HG03442 (cell line): ENCODE data around the gene MAPK4.
"Not testable (repeated sequence)": the region's sequence is repeated elsewhere in the genome, so short reads cannot be mapped to it uniquely, and the experiment has no call there.

Source experiments
- ATAC-seq: cut with Tn5 transposase; IDR thresholded peaks from one replicate; pipeline ENCODE4 v1.9.1; 2021; ENCODE audit warnings: mild to moderate bottlenecking, moderate library complexity; ENCODE audit not compliant: unreplicated experiment

Gene MAPK4

GRCh38 chr18:50679056-50679455 lies 119.2 kb downstream of the MAPK4 start:
- ATAC-seq, result no peak

- no peak for ATAC-seq
Measured at GRCh38 chr18:50679656-50680055, 119.8 kb downstream of the MAPK4 start.

GRCh38 chr18:50680966-50681365 lies 121.1 kb downstream of the MAPK4 start:
- no peak for ATAC-seq

- no peak for ATAC-seq
Measured at GRCh38 chr18:50682852-50683251, 123.0 kb downstream of the MAPK4 start.

- no peak for ATAC-seq
Measured at GRCh38 chr18:50686409-50686808, 126.5 kb downstream of the MAPK4 start.

GRCh38 chr18:50687491-50687890 lies 127.6 kb downstream of the MAPK4 start:
- no peak for ATAC-seq

GRCh38 chr18:50689578-50689977 lies 129.7 kb downstream of the MAPK4 start:
- no peak for ATAC-seq

GRCh38 chr18:50694147-50694546 lies 134.3 kb downstream of the MAPK4 start:
- ATAC-seq, result no peak

GRCh38 chr18:50695431-50696176 lies 135.7 kb downstream of the MAPK4 start:
- no peak for ATAC-seq

GRCh38 chr18:50696436-50696835 lies 136.5 kb downstream of the MAPK4 start:
- peak; percentile 43 for ATAC-seq

GRCh38 chr18:50696929-50697328 lies 137.0 kb downstream of the MAPK4 start:
- ATAC-seq, result peak; percentile 83

GRCh38 chr18:50697509-50697908 lies 137.6 kb downstream of the MAPK4 start:
- peak; percentile 16 for ATAC-seq

GRCh38 chr18:50700245-50701165 lies 140.6 kb downstream of the MAPK4 start:
- no peak for ATAC-seq

- ATAC-seq, result no peak
Measured at GRCh38 chr18:50704357-50704940, 144.6 kb downstream of the MAPK4 start.

GRCh38 chr18:50706199-50706598 lies 146.3 kb downstream of the MAPK4 start:
- no peak for ATAC-seq

GRCh38 chr18:50706651-50707050 lies 146.8 kb downstream of the MAPK4 start:
- no peak for ATAC-seq

GRCh38 chr18:50707297-50707696 lies 147.4 kb downstream of the MAPK4 start:
- ATAC-seq, result not testable (repeated sequence)

- ATAC-seq, result no peak
Measured at GRCh38 chr18:50707855-50708469, 148.1 kb downstream of the MAPK4 start.

- no peak for ATAC-seq
Measured at GRCh38 chr18:50709193-50709592, 149.3 kb downstream of the MAPK4 start.

- no peak for ATAC-seq
Measured at GRCh38 chr18:50711386-50711785, 151.5 kb downstream of the MAPK4 start.

GRCh38 chr18:50715919-50716318 lies 156.0 kb downstream of the MAPK4 start:
- ATAC-seq, result no peak
